Putamen (tissue), 1 donor: ENCODE data around the gene AMOT.

ENCODE experiments used
- DNase-seq: peaks from one replicate; pipeline ENCODE4 v3.0.0-alpha.2; 2016; ENCODE audit warnings: low spot score

The AMOT gene

GRCh38 chrX:112735147-112735546 is 105.5 kb downstream of the AMOT start:
- DNase-seq: no peak

- DNase-seq: peak; percentile 34
These were observed 106.3 kb downstream of the AMOT start for GRCh38 chrX:112734290-112734689.

GRCh38 chrX:112731793-112732192 is 108.8 kb downstream of the AMOT start:
- no peak for DNase-seq
